ENCODE data around the gene MYCBPAP.
A peak's percentile ranks its signal among the peaks of the same experiment; 100 is the strongest.

DNA sequence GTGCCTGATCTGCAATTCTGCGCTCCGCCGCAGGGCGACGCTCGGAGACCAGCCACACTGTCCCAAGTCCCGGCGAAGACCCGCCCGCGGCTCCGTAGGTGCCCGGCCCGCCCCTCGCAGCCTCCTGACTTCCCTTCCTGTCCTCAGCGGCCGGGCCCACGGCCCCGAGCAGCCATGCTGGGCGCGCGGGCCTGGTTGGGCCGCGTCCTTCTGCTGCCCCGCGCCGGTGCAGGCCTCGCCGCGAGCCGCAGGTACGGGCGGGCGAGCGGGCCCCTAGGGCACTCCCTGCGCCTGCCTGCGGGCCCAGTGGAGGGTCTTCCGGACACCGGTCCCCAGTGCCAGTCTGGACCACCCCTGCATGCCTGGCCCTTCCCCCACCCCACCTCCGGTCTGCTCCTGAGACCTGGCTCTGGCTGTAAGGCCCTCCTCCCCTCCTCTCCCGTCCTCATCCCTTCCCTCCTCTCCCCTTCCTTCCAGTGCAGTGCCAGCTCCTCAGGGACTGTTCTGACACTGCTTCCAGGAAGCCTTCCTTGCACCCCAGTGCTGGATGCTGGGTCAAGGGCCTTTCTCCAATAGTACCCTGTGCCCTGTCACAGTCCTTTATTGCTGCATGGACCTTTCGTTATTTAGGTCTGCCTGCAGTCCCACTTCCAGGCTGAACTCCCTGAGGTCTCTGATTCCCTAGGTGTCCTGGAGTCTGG lies 38.9 kb downstream of the MYCBPAP start, which contains the start of gene SPATA20:
- no peak for TF ChIP-seq EZH2 (IDR thresholded peaks at IDR 0.05; ENCODE audit: low read length, missing control alignments)
- TF ChIP-seq, protein P1, sequence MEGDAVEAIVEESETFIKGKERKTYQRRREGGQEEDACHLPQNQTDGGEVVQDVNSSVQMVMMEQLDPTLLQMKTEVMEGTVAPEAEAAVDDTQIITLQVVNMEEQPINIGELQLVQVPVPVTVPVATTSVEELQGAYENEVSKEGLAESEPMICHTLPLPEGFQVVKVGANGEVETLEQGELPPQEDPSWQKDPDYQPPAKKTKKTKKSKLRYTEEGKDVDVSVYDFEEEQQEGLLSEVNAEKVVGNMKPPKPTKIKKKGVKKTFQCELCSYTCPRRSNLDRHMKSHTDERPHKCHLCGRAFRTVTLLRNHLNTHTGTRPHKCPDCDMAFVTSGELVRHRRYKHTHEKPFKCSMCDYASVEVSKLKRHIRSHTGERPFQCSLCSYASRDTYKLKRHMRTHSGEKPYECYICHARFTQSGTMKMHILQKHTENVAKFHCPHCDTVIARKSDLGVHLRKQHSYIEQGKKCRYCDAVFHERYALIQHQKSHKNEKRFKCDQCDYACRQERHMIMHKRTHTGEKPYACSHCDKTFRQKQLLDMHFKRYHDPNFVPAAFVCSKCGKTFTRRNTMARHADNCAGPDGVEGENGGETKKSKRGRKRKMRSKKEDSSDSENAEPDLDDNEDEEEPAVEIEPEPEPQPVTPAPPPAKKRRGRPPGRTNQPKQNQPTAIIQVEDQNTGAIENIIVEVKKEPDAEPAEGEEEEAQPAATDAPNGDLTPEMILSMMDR (conservative IDR thresholded peaks at IDR 0.05 in 1 of 2, IDR thresholded peaks at IDR 0.05 in 1 of 2; ENCODE audit: low read depth in 1 of 2, low read length in 2 of 2), result peak; percentile 86 to 89
